ENCODE measurements around the gene ARSB.
"Not testable (repeated sequence)": the region's sequence is repeated elsewhere in the genome, so short reads cannot be mapped to it uniquely, and the experiment has no call there.

The ARSB gene

DNA sequence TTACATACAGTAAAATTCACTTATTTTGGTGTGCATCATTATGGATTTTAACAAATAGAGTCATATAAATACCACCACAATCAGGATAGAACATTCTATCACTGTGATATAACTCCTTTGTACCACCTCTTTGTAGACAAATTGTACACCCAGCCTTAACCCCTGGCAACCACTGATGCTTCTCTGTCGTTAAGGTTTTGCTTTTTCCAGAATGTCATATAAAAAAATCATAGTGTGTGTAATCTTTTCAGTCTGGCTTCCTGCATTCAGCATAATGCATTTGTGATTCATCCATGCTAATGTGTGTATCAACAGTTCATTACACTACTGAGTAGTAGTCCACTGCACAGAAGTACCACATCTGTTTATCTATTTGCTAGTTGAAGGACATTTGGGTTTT lies 81.2 kb downstream of the ARSB start:
- no peak for DNase-seq (ENCODE audit: low read depth, low spot score)

DNA sequence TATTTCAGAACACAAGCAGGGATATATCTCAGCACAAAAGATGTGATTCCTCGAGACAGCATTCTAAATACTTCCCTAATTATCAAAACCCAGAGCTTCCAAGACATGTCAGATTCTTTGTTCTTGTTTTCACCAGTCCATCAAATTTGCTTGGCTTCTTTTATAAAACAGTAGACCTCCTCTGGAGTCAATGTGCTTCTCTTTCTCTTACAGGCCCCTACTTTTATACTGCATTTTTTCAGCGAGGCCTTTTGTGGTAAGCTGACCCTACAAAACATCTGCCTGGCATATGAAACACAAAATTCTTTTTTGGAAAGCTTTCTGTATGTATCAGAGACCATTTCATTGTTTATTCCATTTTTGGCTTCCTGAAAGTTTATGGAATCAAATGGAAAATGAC lies 81.8 kb downstream of the ARSB start:
- no peak for DNase-seq (ENCODE audit: low read depth, low spot score)

DNA sequence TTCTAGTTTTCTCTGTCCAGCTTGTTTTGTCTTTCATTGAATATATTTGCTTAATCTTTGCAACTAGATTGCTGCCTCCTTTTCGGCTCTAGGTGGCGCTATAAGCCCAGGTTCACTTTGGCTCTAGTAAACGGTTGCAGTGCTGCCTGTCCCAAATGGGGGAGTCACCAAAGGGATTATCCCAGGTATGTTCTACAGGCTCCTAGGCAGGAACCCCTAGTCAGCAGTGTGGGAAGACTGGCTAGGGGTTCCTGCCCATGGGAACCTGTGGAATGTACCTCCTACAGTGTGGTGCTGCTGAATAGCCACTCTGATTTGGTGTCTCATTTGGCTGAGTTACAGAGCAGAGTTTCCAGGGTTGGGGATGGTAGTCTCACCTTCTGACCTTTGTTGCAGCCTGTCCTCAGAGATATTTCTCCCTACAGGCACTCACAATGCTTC lies 85.2 kb downstream of the ARSB start:
- DNase-seq (ENCODE audit: low read depth, low spot score): no peak

DNA sequence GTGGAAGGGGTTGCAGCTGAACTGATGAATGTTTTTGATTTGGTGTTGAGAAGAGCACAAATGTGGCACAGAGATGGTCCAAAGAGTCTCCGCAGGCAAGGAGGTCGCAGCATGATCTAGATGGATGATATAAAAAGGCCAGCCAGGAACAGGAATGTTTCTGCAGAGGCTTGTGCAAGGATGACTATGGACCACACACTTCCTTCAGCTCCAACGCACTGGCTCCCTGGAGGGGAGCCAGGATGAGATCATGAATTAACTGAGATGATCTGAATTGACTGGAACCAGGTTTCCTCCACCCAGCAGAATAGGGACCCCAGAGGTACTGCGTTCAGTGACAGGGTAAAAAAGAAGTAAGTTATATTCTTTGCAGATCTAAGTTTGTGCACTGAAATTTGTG lies 89.0 kb downstream of the ARSB start:
- no peak for DNase-seq (ENCODE audit: low read depth, low spot score)

DNA sequence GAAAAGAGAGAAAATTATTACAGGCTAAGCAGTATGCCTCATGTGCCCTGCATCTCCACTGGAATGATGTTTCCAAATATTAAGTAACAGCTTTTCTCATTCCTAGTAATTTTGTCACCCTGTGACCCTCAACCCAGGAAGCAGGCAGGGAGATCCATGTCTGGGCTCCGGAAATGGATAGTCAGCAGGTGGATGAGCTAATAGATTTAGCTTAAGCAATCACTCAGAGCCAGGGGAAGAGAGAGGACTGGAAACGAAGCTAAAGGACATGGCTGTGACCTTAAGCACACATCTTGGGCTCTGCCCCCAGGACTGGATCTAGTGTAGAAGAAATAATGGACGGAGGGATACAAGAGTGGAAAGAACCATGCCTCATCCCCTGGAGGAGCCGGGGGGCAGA lies 89.5 kb downstream of the ARSB start:
- DNase-seq (ENCODE audit: low read depth, low spot score): no peak

DNA sequence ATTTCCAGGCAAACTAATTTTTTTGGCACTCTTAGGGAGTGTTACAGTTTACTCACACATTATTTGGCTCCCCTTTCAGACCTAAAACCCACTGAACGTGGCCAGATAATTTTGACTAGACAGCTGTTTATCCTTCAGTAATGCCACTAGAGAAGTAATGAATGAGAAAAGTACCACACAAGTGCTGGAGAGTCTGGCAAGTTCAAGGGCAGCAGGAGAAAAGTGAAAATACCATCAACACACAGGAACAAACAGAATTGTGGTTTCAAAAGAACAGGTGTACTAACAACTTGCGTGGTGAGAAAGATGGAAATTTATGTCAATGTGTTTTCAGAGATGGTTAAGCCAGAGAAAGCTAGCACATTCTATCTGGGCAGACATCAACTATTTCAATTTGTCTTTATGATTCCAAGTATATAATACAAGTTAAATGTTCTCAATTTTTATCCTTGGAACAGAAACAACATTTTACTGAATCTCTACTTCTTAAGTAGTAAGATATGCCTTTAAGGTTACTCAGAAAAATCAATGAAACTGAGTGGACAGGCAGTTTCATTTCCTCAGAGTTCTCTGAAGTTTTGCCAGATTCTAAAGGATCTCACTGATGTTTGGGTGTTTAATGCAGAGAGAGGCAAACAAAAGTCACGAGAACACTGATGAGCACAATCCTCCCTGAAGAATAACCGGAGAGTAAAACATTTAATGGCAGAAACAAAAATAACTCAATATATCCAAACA lies 91.0 kb downstream of the ARSB start:
- no peak for DNase-seq (ENCODE audit: low read depth, low spot score)

DNA sequence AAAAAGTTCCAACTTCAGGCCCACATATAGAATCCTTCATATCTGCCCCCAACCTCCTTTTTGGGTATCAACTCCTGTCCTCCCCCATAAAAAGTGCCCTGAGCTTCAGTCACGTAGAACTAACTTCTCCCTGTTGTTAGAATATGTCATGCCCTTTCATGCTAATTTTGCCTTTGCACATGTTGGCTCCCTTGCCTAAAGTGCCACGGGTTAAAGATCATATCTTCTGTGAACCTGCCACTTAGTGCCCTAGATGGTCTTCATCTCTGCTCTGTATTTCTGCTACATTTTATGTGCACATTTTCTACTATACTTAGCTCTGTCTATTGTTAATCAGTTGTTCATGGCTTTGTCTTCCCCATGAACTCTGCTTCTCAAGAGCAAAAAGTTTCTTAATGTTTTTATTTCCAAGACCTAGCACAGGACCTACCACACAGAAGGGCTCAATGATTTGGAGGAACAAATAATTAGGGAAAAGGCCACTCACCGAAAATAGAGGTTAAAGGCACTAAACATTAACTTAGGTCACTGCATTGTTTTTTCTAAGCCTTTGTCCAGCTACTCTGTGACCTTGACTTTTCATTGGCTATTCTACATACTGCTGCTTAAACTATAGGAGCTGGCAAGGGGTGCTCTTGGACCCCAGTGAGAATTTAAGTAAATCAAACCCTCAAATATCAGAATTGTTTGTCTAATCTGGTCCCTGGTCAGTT lies 94.3 kb downstream of the ARSB start:
- DNase-seq (ENCODE audit: low read depth, low spot score): no peak

DNA sequence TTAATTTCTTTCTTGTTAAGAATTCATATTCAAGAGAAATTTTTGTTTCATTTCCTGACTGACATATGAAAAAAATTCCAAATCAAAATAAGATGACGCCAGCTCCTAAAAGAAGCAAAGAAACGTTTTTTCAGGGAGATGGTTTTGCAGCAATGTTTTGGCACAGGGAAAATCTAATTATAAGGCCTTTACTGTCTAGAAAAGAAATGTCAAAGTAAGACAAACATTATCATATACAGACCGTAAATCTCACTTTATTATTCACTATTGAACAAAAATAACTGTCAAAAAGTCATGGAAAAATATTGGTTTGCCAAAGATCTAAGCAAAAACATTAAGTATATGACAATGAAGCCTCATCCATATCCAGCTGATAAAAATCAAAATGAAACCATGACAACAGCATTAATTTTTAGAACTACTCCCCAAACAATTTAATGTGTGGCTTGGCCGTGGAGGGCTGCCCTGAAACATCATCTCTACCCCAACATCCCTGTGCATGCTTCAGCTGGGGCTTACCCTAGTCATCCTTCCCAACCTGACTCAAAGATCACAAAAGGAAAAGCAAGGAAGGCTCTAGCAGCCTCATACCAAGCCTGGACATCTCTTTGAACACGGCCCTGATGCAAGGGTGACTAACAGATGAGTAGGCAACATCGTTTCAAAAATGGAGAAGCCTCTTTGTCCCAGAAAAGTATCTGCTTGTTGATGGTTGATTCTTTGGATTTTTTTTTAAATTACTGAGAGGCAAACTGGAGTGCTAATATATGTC lies 95.6 kb downstream of the ARSB start:
- no peak for DNase-seq (ENCODE audit: low read depth, low spot score)

DNA sequence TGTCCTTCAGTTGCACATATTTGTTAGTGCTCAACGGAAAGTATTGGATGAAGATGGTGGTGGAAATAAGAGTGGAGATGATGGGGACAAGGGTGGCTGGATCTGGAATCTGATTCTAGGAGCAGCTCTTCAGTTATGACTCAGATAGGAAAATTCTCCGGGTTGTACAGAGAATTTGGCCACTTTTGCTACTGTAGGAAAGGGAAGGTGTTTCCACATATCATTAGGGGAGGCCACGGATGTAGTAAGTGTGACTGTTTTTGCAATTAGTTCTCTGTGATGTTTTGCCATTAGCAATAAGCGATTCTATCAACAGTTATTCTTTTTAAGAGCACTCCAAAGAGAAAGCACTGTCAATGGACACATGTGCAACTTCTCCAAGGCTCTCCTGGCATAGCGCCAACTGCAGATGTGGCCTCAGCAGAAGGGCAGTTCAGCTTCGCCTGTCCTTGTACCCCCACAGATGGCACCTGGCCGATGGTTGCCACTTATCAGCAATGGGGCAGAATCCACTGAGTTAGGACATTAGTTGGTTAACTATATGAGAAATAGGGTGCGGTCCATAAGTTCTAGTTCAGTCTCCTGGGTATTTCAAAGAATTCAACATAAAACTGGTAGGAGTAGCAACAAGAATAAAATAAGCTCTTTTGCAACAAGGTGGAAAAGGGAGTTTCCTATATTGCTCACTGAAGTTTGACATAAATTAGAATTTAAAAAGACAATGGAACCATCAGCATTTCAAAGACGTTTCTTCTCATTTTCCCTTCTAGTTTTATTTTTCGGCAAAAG lies 96.3 kb downstream of the ARSB start:
- DNase-seq (ENCODE audit: low read depth, low spot score): no peak

DNA sequence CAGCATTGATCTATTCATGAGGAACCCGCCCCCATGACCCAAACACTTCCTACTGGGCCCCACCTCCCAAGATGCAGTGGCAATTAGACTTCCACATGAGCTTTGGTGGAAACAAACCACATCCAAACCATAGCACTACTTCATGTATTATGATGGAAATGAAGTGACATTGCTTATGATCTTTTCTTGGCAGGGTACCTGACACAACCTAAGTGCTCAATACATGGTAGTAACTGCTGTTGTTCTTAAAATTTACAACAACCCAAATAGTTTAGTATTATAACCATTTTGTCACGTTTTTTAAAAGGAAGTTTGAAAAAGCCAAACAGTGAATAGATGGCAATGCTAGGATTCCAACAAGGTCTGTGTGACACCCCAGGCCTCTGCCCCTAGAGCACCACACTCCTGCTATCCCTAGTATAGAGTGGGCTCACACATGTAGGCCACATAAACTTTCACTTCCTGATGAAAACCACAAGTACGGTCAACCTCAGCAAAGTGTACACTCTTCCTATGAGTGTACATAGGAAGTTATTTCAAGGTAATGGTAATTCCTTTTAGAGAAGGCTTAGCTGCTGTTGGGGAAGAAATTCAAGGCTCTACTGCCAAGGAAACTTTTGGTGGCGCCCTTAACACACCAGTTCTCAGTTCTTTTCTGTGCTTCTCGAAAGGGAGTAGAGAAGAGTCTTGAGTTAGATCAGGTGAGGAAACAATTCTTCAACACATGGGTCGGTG lies 97.6 kb downstream of the ARSB start:
- no peak for DNase-seq (ENCODE audit: low read depth, low spot score)

DNA sequence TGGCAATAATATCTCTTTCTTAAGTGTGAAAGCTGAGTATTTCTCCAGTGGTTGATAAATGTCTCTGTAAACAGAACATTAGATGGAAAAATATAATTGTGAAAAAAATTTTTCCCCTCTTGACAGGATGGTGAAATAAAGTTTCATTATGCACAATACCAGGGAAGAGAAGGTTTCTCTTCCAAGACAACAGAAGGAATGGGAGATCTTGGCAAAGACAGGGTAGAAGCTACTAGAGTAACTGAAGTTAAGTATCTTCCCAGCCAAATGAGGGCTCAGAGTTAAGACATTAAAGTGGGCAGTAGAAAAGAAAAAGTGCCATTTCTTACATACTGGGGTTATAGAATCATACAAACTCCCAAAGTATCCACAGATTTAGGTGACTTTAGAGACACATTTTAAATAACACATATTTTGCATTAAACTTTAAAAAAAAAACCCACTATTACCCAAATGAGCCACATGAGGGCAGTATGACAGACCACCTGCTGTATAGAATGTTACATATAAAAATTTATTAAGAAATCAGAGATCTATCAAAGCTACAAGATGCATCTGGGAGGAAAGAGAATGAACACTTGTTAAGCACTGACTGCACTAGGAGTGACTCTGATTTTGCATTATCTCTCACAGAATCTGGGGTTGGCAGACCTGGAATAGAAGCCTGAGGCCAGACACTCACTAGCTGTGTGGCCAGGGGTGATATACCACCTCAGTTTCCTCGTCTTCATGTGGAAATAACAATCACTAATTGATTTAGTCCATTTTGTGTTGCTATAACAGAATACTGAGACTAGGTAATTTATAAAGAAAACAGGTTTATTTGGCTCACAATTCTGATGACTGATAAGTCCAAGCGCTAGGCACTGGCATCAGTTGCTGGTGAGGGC lies 98.5 kb downstream of the ARSB start:
- no peak for DNase-seq (ENCODE audit: low read depth, low spot score)

DNA sequence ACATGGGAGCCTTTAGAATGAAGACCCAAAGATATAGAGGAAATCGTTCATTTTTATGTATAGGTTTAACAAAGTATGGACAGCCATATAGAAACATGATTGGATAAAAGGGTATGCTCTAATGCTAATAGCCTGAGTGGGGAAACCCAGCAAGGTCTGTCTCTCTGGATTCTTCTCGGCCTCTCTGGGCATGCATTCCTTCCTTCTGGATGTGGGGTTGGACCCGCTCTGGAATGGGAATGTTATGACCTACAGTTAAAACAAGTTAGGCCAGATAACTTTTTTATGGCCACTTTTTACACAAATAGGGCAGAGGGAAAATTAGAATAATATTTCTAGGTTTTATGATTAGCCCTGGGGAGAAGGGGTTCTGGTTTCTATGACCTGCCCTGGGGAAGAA lies 103.2 kb downstream of the ARSB start:
- no peak for DNase-seq (ENCODE audit: low read depth, low spot score)

DNA sequence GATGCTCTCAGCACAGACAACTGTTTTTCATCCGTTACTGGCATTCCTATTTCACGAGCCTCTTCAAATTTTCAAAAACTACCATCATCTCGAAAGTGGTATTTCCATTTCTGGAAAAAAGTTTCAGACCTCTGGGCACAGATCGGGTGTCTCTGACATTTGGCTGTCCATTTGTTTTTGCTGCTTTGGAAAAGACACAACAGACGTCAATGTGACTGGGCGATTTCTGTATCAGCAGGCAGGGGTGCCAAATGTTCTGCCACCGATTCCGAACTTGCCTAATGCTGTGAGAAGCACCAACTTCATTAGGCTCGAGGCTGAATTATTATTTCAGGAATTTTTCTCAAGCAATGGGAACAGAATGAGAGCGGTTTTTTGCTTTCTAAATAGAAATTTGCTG lies 105.6 kb downstream of the ARSB start:
- no peak for DNase-seq (ENCODE audit: low read depth, low spot score)

DNA sequence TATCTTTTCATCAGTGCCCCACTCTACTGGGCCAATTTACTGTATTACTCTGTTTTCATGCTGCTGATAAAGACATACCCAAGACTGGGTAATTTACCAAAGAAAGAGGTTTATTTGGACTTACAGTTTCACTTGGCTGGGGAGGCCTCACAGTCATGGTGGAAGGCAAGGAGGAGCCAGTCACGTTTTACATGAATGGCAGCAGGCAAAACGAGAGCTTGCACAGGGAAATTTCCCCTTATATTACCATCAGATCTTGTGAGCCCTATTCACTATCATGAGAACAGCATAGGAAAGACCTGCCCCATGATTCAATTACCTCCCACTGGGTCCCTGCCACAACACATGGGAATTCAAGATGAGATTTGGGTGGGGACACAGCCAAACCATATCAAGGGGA lies 119.0 kb downstream of the ARSB start:
- not testable (repeated sequence) for DNase-seq (ENCODE audit: low read depth, low spot score)

DNA sequence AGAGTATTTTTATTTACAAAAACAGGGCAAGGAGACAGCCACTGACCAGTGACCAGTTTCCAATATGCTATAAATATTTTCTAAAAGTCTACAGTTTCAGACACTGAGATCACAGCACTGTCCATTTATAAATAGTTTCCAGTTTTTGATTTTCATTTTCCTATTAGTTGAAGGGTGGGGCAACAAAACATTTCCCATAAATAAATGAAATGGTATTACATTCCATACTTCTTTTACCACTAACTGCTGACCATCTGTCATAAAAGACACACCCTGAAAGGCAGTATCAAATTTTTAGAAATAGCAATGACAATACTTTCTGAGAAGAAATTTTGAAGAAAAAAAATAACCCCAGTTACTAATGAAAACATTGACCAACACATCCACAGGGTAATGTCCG lies 126.7 kb downstream of the ARSB start:
- no peak for DNase-seq (ENCODE audit: low read depth, low spot score)

DNA sequence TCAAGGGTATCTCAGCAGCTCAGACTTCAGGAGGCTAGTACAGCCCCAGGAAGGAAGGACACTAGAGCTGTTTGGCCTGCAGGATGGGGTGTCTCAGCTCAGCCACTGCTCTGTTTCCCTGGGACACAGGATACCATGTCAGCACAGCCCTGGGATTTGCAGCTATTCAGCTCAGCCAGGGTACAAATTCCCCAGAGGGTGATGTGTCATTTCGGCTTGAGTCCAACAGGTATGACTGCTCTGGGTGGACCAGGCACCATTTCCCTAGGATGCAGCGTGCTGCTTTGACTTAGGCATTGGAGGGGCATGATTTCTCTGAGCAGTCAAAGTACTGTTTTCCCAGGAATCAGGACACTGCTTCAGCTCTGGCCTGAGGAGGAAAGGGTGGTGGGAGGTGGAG lies 130.1 kb downstream of the ARSB start:
- no peak for DNase-seq (ENCODE audit: low read depth, low spot score)

DNA sequence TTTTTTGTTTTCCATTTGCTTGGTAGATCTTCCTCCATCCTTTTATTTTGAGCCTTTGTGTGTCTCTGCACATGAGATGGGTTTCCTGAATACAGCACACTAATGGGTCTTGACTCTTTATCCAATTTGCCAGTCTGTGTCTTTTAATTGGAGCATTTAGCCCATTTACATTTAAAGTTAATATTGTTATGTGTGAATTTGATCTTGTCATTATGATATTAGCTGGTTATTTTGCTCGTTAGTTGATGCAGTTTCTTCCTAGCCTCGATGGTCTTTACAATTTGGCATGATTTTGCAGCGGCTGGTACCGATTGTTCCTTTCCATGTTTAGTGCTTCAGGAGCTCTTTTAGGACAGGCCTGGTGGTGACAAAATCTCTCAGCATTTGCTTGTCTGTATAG lies 133.2 kb downstream of the ARSB start:
- not testable (repeated sequence) for DNase-seq (ENCODE audit: low read depth, low spot score)

DNA sequence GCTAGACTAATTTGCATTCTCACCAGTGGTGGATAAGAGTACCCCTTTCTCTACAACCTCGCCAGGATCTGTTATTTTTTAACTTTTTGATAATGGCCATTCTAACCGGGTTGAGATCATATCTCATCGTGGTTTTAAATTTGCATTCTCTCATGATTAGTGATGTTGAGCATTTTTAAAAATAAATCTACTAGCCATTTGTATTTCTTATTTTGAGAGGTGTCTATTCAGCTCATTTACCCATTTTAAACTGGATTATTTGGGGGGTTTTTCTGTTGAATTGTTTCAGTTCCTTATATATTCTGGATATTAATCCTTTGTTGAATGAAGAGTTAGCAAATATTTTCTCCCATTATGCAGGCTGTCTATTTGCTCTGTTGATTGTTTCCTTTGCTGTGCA lies 139.6 kb downstream of the ARSB start:
- DNase-seq (ENCODE audit: low read depth, low spot score): no peak

DNA sequence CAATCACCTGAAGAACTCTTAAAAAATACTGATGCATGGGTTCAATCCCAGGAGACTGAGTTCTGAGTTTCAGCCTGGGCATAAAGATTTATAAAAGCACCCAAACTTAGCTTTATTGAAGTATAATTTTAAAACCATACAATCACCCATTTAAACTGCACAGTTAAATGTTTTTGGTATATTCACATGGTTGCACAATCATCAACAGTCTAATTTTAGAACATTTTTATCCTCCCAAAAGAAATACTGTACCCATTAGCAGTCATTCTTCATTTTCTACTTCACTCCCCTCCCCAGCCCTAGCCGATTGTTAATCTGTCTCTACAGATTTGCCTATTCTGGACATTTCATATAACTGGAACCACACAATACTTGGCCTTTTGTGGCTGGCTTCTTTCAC lies 141.7 kb downstream of the ARSB start:
- DNase-seq (ENCODE audit: low read depth, low spot score): no peak

DNA sequence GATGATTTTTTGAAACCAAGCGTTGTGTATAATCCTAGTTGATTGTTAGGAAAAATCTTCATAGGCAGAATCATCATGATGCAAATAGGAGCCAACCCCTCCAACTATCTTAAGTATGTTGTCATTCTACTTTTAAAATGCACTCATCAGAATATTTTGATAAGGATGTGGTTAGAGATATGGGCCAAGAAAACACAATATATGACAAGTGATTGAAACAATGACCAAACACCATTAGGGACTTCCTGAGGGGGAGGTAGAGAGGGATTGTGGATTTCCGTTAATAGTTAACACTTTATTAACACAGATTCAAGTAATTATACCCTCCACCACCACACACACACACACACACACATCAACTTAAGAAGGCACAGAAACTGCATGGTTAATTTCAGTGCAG lies 143.3 kb downstream of the ARSB start:
- no peak for DNase-seq (ENCODE audit: low read depth, low spot score)

Data from activated naive CD8-positive, alpha-beta T cell treated with anti-CD3 and anti-CD28 coated beads, Interleukin-2, amount 50 U/mL, for 16 hours (primary cell).